Dedifferentiated amniotic fluid mesenchymal stem cell (primary cell): ENCODE data around the gene SREBF1.

Experiments
- DNase-seq: peaks from one replicate; pipeline ENCODE4 v3.0.0-alpha.2; 2016; ENCODE audit errors: extremely low spot score

SREBF1 gene

GRCh38 chr17:17781591-17782496, 54.9 kb downstream of the SREBF1 start:
- DNase-seq: peak; percentile 15

- no peak for DNase-seq
These were observed 55.7 kb downstream of the SREBF1 start for GRCh38 chr17:17780922-17781590.

- DNase-seq: no peak
These were observed 57.7 kb downstream of the SREBF1 start for GRCh38 chr17:17779015-17779611.

GRCh38 chr17:17778308-17779014, 58.3 kb downstream of the SREBF1 start:
- DNase-seq: peak; percentile 22

GRCh38 chr17:17776889-17777288, 59.9 kb downstream of the SREBF1 start:
- no peak for DNase-seq

- no peak for DNase-seq
These were observed 62.5 kb downstream of the SREBF1 start for GRCh38 chr17:17774009-17774881.

- no peak for DNase-seq
These were observed 64.6 kb downstream of the SREBF1 start for GRCh38 chr17:17772231-17772630.

GRCh38 chr17:17771498-17772201, 65.1 kb downstream of the SREBF1 start:
- DNase-seq: no peak

GRCh38 chr17:17770632-17771044, 66.1 kb downstream of the SREBF1 start:
- DNase-seq: no peak

- no peak for DNase-seq
These were observed 66.7 kb downstream of the SREBF1 start for GRCh38 chr17:17769869-17770631.

- no peak for DNase-seq
These were observed 68.2 kb downstream of the SREBF1 start for GRCh38 chr17:17768424-17769088.

GRCh38 chr17:17767887-17768418, 68.8 kb downstream of the SREBF1 start:
- DNase-seq: no peak

GRCh38 chr17:17767154-17767869, 69.5 kb downstream of the SREBF1 start:
- DNase-seq: no peak

- DNase-seq: no peak
These were observed 70.1 kb downstream of the SREBF1 start for GRCh38 chr17:17766744-17767120.

GRCh38 chr17:17766077-17766743, 70.6 kb downstream of the SREBF1 start:
- no peak for DNase-seq

GRCh38 chr17:17765359-17766076, 71.3 kb downstream of the SREBF1 start:
- DNase-seq: no peak

- no peak for DNase-seq
These were observed 73.1 kb downstream of the SREBF1 start for GRCh38 chr17:17763734-17764133.
